Uterus (tissue), 4 donors: ENCODE results near the gene LBHD1. TPM values are rescaled to one million over a fixed set of nuclear protein-coding genes. Genes with fewer than 3 reads are reported as not detected.
A peak's percentile ranks its signal among the peaks of the same experiment; 100 is the strongest.

Source experiments
- DNase-seq, 2 donors: peaks; one replicate each; pipeline ENCODE4 v3.0.0-alpha.2; 2019 to 2020
- H3K27ac ChIP-seq, 2 donors: fragments of 200-600 bp; sonication (generic); 1 replicate in 1 of 2; 2 replicates in 1 of 2; pipeline ENCODE4 v1.5.1; 2016 to 2018
- H3K27me3 ChIP-seq, 2 donors: fragments of 200-600 bp; sonication (generic); one replicate each; pipeline ENCODE4 v1.5.1; 2018 to 2019; ENCODE audit warnings: control low read depth in 1 of 2
- H3K36me3 ChIP-seq, 2 donors: fragments of 200-600 bp; sonication (generic); one replicate each; pipeline ENCODE4 v1.5.1; 2019; ENCODE audit warnings: control low read depth in 1 of 2
- H3K4me1 ChIP-seq, 2 donors: fragments of 200-600 bp; sonication (generic); one replicate each; pipeline ENCODE4 v1.5.1; 2018 to 2019; ENCODE audit warnings: control low read depth in 1 of 2
- H3K4me3 ChIP-seq, 2 donors: fragments of 200-600 bp; sonication (generic); 1 replicate in 1 of 2; 2 replicates in 1 of 2; pipeline ENCODE4 v1.5.1; 2018 to 2019; ENCODE audit warnings: mild to moderate bottlenecking in 1 of 2
- H3K9me3 ChIP-seq, 2 donors: fragments of 200-600 bp; sonication (generic); one replicate each; pipeline ENCODE4 v1.5.1; 2019; ENCODE audit warnings: control low read depth in 1 of 2
- POLR2A ChIP-seq, 2 donors: fragments of 450-650 bp; IDR thresholded peaks; one replicate each; pipeline ENCODE4 v1.6.1; 2016; ENCODE audit warnings: antibody characterized with exemption in 2 of 2, mild to moderate bottlenecking in 1 of 2, moderate library complexity in 1 of 2
- intact Hi-C: fragments of 100-400 bp; cut with DNase I; formaldehyde crosslinking; loops from one replicate; pipeline ENCODE4 v1.15.1; 2023; ENCODE audit warnings: low total_unique reads
- total RNA-seq, 4 donors: library from RNA; depleted of rRNA in 3 of 4; stranded (reverse); fragments of >200 nt in 3 of 4; gene quantifications; one replicate each; pipeline versions ENCODE4 v1.1.0 to v1.2.4, GENCODE V29; 2014 to 2023
- TF ChIP-seq, protein P1 (sequence below), 4 experiments: fragments of 200-600 bp in 2 of 4; fragments of 450-650 bp in 2 of 4; sonication (generic) in 2 of 4; IDR thresholded peaks; one replicate each; pipeline ENCODE4 v1.5.1; 2016 to 2019; ENCODE audit warnings: antibody characterized with exemption in 4 of 4, mild to moderate bottlenecking in 2 of 4, moderate library complexity in 1 of 4
- donor health status: DM: yes; HTN: yes; CAD: no.

Gene LBHD1
- total RNA-seq, 4 donors from 2014 or later, result 3.5 to 18.2 (median 6.9) TPM; not detected in 1

DNA sequence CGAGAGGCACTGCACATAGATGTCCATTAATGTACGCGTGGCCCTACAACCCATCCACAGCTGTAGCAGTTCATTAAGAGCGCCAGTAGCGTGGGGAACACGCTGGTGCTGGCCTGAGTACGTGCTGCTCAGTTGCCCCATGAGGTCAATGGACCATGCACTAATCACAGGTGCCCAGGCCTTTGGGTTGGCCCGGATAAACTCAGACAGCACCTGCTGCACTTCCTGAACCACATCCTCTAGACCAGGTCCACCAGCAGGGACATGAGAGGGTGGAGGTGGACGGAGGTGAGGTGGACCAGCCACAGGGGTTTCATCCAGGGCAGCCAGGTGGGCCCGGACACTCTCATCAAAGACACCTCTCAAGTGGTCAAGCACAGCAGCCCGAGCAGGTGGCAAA lies 22.6 kb downstream of the LBHD1 start:
- intact Hi-C loops, result no loop called here
- no peaks in the 10 kb centered on the region for H3K27me3 ChIP-seq
- H3K27ac ChIP-seq, result no peak overlapping the region
- DNase-seq, result no peak
- H3K4me3 ChIP-seq, result no peak overlapping the region
- no peaks in the 10 kb centered on the region for H3K36me3 ChIP-seq
- no peaks in the 10 kb centered on the region for H3K9me3 ChIP-seq
- no peak for TF ChIP-seq POLR2A (IDR thresholded peaks at IDR 0.05)
- TF ChIP-seq, protein P1, sequence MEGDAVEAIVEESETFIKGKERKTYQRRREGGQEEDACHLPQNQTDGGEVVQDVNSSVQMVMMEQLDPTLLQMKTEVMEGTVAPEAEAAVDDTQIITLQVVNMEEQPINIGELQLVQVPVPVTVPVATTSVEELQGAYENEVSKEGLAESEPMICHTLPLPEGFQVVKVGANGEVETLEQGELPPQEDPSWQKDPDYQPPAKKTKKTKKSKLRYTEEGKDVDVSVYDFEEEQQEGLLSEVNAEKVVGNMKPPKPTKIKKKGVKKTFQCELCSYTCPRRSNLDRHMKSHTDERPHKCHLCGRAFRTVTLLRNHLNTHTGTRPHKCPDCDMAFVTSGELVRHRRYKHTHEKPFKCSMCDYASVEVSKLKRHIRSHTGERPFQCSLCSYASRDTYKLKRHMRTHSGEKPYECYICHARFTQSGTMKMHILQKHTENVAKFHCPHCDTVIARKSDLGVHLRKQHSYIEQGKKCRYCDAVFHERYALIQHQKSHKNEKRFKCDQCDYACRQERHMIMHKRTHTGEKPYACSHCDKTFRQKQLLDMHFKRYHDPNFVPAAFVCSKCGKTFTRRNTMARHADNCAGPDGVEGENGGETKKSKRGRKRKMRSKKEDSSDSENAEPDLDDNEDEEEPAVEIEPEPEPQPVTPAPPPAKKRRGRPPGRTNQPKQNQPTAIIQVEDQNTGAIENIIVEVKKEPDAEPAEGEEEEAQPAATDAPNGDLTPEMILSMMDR (IDR thresholded peaks at IDR 0.05), result no peak
- H3K4me1 ChIP-seq, result peaks cover 5 to 14% of the 10 kb centered on the region in 2 donors

DNA sequence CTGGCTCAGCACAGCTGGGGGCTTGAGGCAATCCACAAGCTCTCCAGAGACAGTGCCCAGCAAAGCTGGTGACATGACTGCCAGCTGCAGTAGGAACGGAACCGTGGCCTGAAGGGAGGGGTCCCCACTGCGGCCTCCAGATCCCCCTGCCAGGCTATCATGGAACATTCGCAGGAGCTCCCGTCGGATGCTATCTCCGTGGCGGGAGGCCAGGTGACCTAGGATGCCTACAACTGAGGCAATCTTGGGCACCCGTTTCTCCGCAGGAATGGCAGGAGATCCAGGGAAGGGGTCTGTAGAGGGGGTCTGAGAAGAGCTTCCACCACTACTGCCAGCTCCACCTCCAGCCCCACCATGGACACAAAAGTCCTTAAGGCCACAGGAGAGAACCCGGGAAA lies 23.1 kb downstream of the LBHD1 start:
- DNase-seq, result no peak
- Histone ChIP-seq H3K27ac (no peak overlapping the region), H3K9me3 (no peaks in the 10 kb centered on the region), H3K4me3 (no peak overlapping the region), H3K27me3 (no peaks in the 10 kb centered on the region), H3K36me3 (no peaks in the 10 kb centered on the region), H3K4me1 (peaks cover 5 to 14% of the 10 kb centered on the region in 2 donors)
- intact Hi-C loops, result no loop called here
- TF ChIP-seq, protein P1 (IDR thresholded peaks at IDR 0.05), result no peak
- TF ChIP-seq POLR2A (IDR thresholded peaks at IDR 0.05), result no peak

DNA sequence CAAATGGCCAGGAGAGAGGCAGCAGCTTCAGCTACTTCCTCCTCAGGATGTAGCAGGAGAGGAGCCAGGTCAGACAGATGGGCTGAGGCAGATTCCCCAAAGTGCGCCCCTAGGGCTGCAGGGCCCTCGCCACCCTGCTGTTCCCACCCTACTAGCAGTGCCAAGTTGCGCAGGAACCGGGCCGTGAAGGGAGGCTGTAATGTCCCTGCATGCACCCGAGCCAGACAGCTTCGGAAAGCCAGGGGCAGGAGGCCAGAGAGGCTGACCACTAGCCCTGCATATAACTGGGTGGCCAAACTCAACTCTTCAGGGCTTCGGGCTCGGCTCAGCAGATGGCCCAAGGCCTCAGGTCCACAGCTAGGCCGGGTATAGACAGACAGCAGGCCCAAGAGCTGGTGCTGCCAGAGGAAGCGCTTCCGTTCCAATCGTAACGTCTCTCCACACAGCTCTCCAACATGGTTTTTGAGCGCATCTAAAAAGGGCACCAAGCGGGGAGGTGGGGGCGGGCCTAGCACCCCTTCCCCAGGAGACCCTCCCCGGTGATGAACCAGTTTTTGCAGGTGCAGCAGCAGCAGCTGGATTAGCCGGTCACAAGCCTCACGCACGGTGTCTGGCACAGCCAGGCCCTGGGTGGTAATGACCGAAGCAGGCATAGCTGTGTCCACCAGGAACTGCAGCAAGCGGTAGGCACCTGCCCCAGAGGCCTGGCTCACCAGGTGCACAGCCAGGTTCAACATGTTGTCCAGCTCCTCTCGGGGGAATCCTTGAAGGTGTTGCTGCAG lies 23.7 kb downstream of the LBHD1 start:
- H3K4me3 ChIP-seq, result no peak overlapping the region
- no peak for DNase-seq
- TF ChIP-seq, protein P1 (IDR thresholded peaks at IDR 0.05), result no peak
- TF ChIP-seq POLR2A (IDR thresholded peaks at IDR 0.05), result no peak
- intact Hi-C loops, result no loop called here
- peaks cover 5 to 14% of the 10 kb centered on the region in 2 donors for H3K4me1 ChIP-seq
- H3K27ac ChIP-seq, result no peak overlapping the region
- H3K9me3 ChIP-seq, result no peaks in the 10 kb centered on the region
- no peaks in the 10 kb centered on the region for H3K36me3 ChIP-seq
- H3K27me3 ChIP-seq, result no peaks in the 10 kb centered on the region

DNA sequence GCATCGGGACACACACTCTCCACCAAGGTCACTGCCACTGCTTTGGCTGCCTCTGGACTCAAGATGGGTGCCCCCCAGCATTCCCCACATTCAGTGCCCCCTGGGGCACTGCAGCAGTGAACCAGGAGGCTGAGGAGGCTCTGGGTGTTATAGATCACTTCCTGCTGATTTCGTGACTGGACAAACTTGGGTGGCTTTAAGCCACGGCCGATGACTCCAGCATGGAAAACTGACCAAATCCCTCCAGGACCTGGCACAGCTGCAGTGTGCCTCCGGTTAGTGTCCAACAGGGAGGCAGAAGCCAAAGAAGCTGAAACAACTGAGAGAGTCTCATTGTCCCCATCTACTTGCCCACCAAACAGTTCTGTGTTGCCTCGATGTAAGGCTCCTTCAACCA lies 24.5 kb downstream of the LBHD1 start:
- no peaks in the 10 kb centered on the region for H3K36me3 ChIP-seq
- no peaks in the 10 kb centered on the region for H3K9me3 ChIP-seq
- no peak overlapping the region for H3K27ac ChIP-seq
- H3K27me3 ChIP-seq, result no peaks in the 10 kb centered on the region
- peaks cover 5 to 14% of the 10 kb centered on the region in 2 donors for H3K4me1 ChIP-seq
- TF ChIP-seq POLR2A (IDR thresholded peaks at IDR 0.05), result no peak
- TF ChIP-seq, protein P1 (IDR thresholded peaks at IDR 0.05), result no peak
- DNase-seq, result no peak
- intact Hi-C loops, result no loop called here
- no peak overlapping the region for H3K4me3 ChIP-seq

DNA sequence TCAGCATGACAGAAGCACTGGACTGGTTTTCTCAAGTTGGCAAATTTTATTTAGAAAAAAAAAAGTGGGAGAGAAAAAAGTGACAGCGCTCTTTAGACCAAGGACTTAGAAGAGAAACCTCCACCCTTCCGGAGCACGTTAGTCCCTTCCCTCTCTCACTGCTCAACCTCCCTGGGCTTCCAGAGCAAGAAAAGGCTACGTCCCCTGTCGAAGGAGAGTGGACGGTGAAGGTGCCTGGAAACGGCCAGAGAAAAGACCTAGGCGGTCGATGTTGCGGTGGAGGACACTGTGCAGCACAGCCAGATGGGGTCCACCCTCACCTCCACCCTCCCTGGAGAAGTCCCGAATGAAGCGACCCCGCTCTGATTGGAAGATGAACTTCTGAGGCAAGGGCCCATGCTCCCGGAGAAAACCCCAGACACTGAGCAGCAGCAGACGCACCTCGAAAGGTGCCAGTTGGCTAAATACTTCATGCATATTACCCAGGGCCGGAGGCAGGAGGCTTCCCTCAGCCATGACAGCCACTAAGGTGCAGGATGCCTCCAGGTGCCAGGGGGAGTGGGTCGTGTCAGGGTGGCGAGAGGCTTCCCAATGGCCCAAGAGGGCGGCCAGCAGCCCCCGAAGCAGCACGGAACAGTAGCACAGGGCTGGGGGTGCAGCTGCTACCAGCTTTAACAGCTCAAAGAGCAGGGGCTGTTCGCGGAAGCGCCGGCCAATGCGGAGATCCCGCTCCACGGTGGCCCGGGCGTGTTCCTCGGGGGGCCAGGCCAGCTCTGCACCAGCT lies 25.1 kb downstream of the LBHD1 start:
- no peak for DNase-seq
- Histone ChIP-seq H3K27ac (no peak overlapping the region), H3K27me3 (no peaks in the 10 kb centered on the region), H3K36me3 (no peaks in the 10 kb centered on the region), H3K4me3 (peak overlapping the region in 1 of 2 donors; percentile 91), H3K4me1 (peaks cover 5 to 14% of the 10 kb centered on the region in 2 donors), H3K9me3 (no peaks in the 10 kb centered on the region)
- no peak for TF ChIP-seq POLR2A (IDR thresholded peaks at IDR 0.05)
- TF ChIP-seq, protein P1 (IDR thresholded peaks at IDR 0.05), result no peak
- intact Hi-C loops, result no loop called here
